Measurements from ENCODE around the gene BTBD2.

- no peak for TF ChIP-seq POLR2A (IDR thresholded peaks at IDR 0.05; ENCODE audit: low read depth, low read length)
- TF ChIP-seq POLR2AphosphoS5 (IDR thresholded peaks at IDR 0.05; ENCODE audit: low read depth, low read length): no peak
These were observed 61.0 kb downstream of the BTBD2 start for GRCh38 chr19:1954532-1954933.
